ENCODE measurements around the gene CAPZA2.

CAPZA2 gene

GRCh38 chr7:116949941-116950801 lies 87.8 kb downstream of the CAPZA2 start:
- Histone ChIP-seq H3K9ac (ENCODE audit: insufficient read length) (no peak overlapping the region), H3K27ac (peak overlapping the region; percentile 54; the same call in 1 of the 2 replicates), H3K9me3 (ENCODE audit: low read depth, low read length) (no peaks in the 10 kb centered on the region), H3K4me3 (no peak overlapping the region), H3K36me3 (ENCODE audit: insufficient read depth, low read length) (no peaks in the 10 kb centered on the region)
- DNase-seq (ENCODE audit: low read depth, low spot score), result no peak
- TF ChIP-seq FOXP2 (optimal IDR thresholded peaks at IDR 0.05; ENCODE audit: control extremely low read depth, extremely low read length, insufficient read depth) (no peak), POLR2AphosphoS5 (IDR thresholded peaks at IDR 0.05; ENCODE audit: borderline replicate concordance, low read depth, low read length) (no peak), EZH2 (IDR thresholded peaks at IDR 0.05) (no peak)

DNA sequence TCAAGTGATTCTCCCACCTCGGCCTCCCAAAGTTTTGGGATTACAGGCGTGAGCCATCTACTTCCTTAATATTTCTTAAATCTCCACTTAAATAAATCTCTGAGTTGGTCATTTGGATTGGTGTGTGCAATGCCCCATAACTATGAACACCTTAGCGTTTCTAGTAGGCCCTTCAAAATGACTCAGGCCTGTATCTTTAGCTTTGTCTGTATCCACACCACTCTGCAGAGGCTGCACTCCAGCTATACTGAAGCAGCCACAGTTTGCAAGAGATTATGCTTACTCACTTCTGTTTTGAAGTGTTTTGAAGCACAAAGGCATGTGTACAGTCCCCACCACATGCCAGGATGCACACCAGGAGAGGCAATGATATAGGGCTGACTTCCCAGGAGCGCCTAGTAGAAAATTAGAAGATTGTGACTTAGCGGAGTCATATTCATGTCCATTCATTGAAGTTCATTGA lies 88.5 kb downstream of the CAPZA2 start:
- TF ChIP-seq EZH2 (IDR thresholded peaks at IDR 0.05), result no peak
- no peak for TF ChIP-seq POLR2AphosphoS5 (IDR thresholded peaks at IDR 0.05; ENCODE audit: borderline replicate concordance, low read depth, low read length)
- TF ChIP-seq FOXP2 (optimal IDR thresholded peaks at IDR 0.05; ENCODE audit: control extremely low read depth, extremely low read length, insufficient read depth), result no peak
- Histone ChIP-seq H3K4me3 (no peak overlapping the region), H3K27ac (peak overlapping the region; percentile 54; the same call in 1 of the 2 replicates), H3K36me3 (ENCODE audit: insufficient read depth, low read length) (no peaks in the 10 kb centered on the region), H3K9me3 (ENCODE audit: low read depth, low read length) (no peaks in the 10 kb centered on the region), H3K9ac (ENCODE audit: insufficient read length) (no peak overlapping the region)
- DNase-seq (ENCODE audit: low read depth, low spot score), result no peak

DNA sequence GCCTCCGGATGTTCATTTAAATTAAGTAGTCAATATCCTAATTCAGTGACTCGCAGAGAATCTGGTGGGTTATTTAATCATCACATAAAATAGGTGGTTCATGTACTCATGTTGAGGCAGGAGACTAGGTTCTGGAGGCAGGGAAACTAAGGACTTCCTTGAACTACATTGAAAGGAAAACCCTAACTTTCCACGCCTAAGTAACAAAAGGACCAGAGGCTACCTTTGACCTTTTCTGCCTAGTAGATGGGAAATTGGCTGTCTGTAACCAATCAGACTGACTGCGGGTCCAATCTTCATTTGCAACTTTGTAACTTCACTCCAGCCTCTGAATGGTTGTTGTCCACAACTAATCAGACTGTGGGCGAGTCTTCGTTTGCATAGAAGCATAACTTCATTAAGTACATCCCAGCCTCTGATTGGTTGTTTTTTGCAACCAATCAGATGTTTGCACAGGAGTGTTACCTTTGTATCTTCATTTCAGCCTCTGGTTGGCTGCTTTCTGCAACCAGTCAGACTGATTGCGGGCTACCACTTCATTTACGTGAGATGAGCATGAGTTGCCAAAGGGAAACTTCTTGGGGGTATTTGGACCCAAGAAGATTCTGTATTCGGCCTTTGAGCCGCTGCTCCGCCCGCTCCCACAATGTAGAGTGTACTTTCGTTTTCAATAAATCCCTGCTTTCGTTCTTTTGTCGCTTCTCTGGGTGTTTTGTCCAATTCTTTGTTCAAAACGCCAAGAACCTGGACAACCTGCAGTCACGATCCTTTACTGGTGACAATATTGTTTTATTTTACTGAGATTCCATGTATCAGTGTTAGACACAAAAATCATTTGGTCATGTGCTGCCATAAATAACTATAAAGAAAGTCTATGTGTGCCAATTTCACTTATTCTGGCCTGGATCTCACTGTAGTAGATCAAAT lies 89.2 kb downstream of the CAPZA2 start:
- Histone ChIP-seq H3K4me3 (no peak overlapping the region), H3K9ac (ENCODE audit: insufficient read length) (no peak overlapping the region), H3K36me3 (ENCODE audit: insufficient read depth, low read length) (no peaks in the 10 kb centered on the region), H3K9me3 (ENCODE audit: low read depth, low read length) (no peaks in the 10 kb centered on the region), H3K27ac (no peak overlapping the region; the same call in 1 of the 2 replicates)
- no peak for DNase-seq (ENCODE audit: low read depth, low spot score)
- TF ChIP-seq FOXP2 (optimal IDR thresholded peaks at IDR 0.05; ENCODE audit: control extremely low read depth, extremely low read length, insufficient read depth) (no peak), POLR2AphosphoS5 (IDR thresholded peaks at IDR 0.05; ENCODE audit: borderline replicate concordance, low read depth, low read length) (no peak), EZH2 (IDR thresholded peaks at IDR 0.05) (no peak)

- H3K4me3 ChIP-seq, result peak overlapping the region; percentile 98
- peak overlapping the region; percentile 89 for H3K27ac ChIP-seq
- TF ChIP-seq FOXP2 (optimal IDR thresholded peaks at IDR 0.05; ENCODE audit: control extremely low read depth, extremely low read length, insufficient read depth) (no peak), EZH2 (IDR thresholded peaks at IDR 0.05) (no peak), POLR2AphosphoS5 (IDR thresholded peaks at IDR 0.05; ENCODE audit: borderline replicate concordance, low read depth, low read length) (peak; percentile 38; the same call in 1 of the 2 replicates)
- H3K9me3 ChIP-seq (ENCODE audit: low read depth, low read length), result no peaks in the 10 kb centered on the region
- peak overlapping the region; percentile 91 for H3K9ac ChIP-seq (ENCODE audit: insufficient read length)
- no peak for DNase-seq (ENCODE audit: low read depth, low spot score)
- H3K36me3 ChIP-seq (ENCODE audit: insufficient read depth, low read length), result no peaks in the 10 kb centered on the region
Observed at GRCh38 chr7:116952635-116953371, 90.4 kb downstream of the CAPZA2 start.

GRCh38 chr7:116953372-116953905 lies 91.1 kb downstream of the CAPZA2 start, which contains the start of gene ST7:
TSS of gene ST7 (plus strand) at chr7:116953501. CDS start at chr7:116953541, 40 bp downstream.
- DNase-seq (ENCODE audit: low read depth, low spot score), result no peak
- peak within 1 kb of the TSS; percentile 94 for H3K9ac ChIP-seq (ENCODE audit: insufficient read length)
- TF ChIP-seq FOXP2 (optimal IDR thresholded peaks at IDR 0.05; ENCODE audit: control extremely low read depth, extremely low read length, insufficient read depth) (no peak), EZH2 (IDR thresholded peaks at IDR 0.05) (no peak), POLR2AphosphoS5 (IDR thresholded peaks at IDR 0.05; ENCODE audit: borderline replicate concordance, low read depth, low read length) (peak; percentile 36; the same call in 1 of the 2 replicates)
- no peaks in the 10 kb centered on the region for H3K9me3 ChIP-seq (ENCODE audit: low read depth, low read length)
- peak within 1 kb of the TSS; percentile 98 for H3K4me3 ChIP-seq
- H3K27ac ChIP-seq, result peak within 1 kb of the TSS; percentile 89
- H3K36me3 ChIP-seq (ENCODE audit: insufficient read depth, low read length), result no peaks in the 10 kb centered on the region

GRCh38 chr7:116953906-116954838 lies 91.8 kb downstream of the CAPZA2 start:
- Histone ChIP-seq H3K27ac (peak overlapping the region; percentile 84), H3K9ac (ENCODE audit: insufficient read length) (peak overlapping the region; percentile 94), H3K4me3 (peak overlapping the region; percentile 98), H3K9me3 (ENCODE audit: low read depth, low read length) (no peaks in the 10 kb centered on the region), H3K36me3 (ENCODE audit: insufficient read depth, low read length) (no peaks in the 10 kb centered on the region)
- TF ChIP-seq EZH2 (IDR thresholded peaks at IDR 0.05) (no peak), FOXP2 (optimal IDR thresholded peaks at IDR 0.05; ENCODE audit: control extremely low read depth, extremely low read length, insufficient read depth) (no peak), POLR2AphosphoS5 (IDR thresholded peaks at IDR 0.05; ENCODE audit: borderline replicate concordance, low read depth, low read length) (peak; percentile 64; the same call in 1 of the 2 replicates)
- DNase-seq (ENCODE audit: low read depth, low spot score), result no peak
